H4 (cell line): Measurements from ENCODE around the gene CYB5R2. TPM values are rescaled to one million over a fixed set of nuclear protein-coding genes. Genes with fewer than 3 reads are reported as not detected.

Experiments used
- DNase-seq: peaks from one replicate; pipeline ENCODE4 v3.0.0-alpha.2; 2015; ENCODE audit warnings: low spot score
- total RNA-seq: library from RNA; depleted of rRNA; stranded (reverse); fragments of >200 nt; shearing (Covaris generic); gene quantifications from 2 replicates; pipeline ENCODE4 v1.2.3, GENCODE V29; 2014; rRNA removed

The CYB5R2 gene
- total RNA-seq: not detected in 2 replicates

DNA sequence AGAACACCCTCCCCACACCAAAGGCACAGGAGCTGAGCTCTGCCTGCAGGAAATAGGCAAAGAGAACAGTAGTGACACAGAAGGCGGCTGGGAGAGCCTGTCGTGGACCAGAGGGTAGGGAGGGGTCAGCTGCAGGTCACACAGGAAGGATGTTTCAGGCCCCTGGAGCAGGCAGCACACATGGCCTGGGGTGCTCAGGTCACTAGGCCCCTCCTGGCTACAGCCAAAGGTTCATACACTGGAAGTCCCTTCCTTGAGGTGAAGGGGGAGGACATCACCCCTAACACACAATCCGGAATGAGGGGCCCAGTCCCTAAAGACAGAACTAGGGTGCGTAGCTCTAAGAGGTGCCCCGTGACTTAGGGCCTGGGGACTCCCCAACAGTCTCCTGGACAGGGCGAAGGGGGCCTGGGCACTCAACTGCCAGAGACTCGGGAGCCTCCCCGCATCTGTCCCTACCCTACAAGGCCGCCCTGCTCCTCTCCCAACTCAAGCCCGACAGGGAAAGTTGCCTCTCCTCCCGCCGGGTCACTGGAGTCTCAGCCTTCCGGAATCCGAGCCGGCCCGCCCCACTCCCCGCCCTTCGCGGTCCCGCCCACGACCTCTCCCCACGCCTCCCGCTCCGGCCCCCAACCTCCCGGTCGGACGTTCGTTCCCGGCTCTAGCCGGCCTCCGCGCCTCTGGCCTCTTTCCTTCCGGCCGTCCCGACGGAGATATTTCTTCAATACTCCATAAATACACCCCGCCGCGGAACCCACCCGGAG, at the start of gene CYB5R2:
TSS of gene CYB5R2 (minus strand) at position 541 of the 764 bp plus-strand sequence. CDS start 675 bp downstream, outside the sequence.
- DNase-seq: no peak

DNA sequence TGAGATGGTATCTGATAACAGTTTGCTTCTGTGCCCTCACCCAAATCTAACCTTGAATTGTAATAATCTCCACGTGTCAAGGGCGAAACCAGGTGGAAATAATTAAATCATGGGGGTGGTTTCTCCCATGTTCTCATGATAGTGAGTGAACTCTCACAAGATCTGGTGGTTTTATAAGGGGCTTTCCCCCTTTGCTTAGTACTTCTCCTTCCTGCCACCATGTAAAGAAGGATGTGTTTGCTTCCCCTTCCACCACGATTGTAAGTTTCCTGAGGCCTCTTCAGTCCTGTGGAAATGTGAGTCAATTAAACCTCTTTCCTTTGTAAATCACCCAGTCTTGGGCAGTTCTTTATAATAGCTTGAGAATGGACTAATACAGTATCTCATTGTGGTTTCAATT, 41.5 kb upstream of the CYB5R2 start:
- DNase-seq: no peak

GRCh38 chr11:7706377-7706776, 33.1 kb upstream of the CYB5R2 start, which contains the start of gene OVCH2:
TSS of gene OVCH2 (minus strand) at chr11:7706477. CDS start at chr11:7706394, 83 bp downstream.
- DNase-seq: no peak

- no peak for DNase-seq
These were observed 30.4 kb upstream of the CYB5R2 start for GRCh38 chr11:7703740-7704139.

DNA sequence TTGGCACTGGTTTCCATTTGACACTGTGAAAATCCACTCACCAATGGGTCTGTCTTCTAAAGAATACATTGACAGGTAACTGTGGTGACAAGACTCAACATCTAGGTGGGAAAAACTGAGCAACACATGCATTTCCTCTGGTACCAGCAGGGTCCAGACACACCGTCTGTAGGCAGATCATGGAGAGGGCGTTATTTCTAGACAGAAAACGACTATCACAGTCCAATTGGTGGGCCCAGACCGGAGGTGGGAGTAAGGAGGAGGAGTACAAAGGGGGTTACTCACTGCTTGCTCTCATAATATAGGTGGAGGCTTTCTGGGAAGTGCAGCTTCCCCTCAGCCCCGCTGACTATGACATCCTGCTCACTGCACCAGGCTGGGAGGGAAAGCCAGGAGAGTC, 23.1 kb upstream of the CYB5R2 start:
- no peak for DNase-seq

DNA sequence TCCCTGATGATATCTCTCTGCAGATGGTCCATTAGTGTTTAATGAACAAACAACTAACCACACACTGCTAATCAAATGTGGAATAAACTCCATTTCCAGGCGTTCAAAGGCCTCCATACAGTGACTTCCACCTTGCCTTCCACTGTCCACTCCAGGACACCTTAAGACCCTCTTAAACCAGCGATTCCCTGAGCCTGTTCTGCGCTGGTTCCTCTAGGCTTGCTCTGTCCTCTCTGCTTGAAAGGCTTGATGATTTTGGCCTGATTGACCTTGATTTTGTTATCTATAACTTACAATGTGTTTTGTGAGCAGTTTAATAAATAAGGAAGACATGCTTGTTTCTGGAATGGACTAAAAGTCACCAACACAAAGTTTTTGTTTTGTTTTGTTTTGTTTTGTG, 20.9 kb upstream of the CYB5R2 start:
- no peak for DNase-seq

DNA sequence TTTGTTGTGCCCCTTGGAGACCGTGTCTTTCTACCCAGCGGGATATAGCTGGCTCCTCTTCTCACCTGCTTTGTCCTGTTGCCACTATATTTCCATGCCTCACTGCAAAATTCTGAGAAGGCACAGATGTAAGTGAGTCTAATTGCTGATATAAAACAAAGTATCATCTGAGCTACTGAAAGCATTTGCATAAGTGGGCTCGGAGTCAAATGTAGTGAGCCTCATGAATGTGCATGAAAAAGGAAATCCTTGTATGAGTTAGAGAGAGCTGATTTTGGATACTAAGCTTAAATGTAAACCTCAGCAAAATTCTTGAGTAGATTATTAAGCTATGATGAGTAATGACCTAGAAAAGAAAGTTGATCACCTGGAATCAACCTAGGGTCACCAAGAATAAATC, 19.1 kb upstream of the CYB5R2 start:
- no peak for DNase-seq

DNA sequence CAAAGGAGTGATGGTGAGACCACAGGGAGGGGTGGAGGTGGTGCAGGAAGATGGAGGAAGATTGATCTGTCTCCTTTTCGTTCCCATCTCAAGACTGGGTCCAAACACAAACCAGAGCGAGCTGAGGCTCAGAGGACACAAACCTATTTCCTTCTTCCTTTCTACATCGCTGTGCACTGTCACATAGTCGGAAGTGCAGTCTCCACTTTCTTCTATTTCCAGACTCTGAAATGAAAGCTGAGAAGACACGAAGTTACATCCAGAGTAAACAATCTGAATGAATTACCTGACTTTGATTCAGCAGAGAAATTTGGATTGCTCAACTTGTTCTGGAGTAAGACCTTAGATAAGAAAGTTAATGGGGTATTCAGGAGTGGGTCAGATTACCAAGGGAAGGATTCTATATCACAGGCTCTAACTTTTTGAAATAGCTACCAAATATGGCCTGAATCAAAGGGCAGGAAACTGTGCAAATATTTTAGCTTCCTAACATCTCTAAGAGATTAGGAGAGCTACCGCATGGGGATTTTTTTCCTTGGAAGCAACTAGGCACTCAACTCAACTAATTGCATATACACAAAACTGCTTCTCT, 18.6 kb upstream of the CYB5R2 start:
- DNase-seq: no peak

- peak; percentile 43 for DNase-seq
These were observed 17.3 kb upstream of the CYB5R2 start for GRCh38 chr11:7690648-7691047.

DNA sequence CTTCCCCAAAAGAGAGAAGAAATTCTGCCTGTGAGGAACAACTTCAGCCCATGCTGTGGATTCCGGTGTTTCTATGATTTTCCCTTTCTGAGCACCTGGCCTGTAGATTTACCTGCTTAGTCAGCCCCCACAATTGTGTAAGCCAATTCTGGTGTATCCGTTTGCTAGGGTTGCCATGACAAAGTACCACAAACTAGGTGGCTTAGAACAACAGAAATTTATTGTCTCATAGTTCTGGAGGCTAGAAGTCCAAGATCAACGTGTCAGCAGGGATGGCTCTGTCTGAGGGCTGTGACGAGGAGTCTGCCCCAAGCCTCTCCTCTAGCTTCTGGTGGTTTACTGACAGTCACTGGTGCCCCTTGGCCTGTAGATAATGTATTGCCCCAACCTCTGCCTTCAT, 15.9 kb upstream of the CYB5R2 start:
- DNase-seq: no peak

DNA sequence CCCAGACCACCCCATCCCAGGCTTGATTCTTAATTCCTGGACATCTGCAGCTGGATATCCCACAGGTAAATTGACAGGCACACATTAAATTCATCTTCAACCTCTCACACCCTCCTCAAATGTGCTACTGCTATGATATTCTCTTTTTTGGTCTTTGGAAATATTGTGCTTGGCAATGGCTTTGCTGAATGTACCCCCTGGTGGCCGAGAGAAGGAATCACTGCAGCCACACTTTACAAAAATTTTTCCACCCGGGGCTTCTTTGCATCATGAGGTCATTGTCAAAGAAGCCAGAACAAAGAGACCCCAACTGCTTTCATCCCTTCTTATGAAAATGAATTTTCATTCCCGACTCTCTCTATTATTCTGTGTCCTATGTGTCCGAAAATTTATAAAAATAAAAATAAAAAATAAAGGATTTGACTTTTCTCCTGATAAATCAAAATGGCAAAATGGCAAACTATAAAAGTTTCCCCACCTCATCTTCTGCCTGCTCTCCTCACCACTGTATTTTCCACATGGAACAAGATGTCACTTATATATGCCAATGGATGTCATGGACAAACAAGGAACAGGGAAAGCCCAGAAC, 15.0 kb upstream of the CYB5R2 start:
- DNase-seq: peak; percentile 24

- DNase-seq: no peak
These were observed 14.1 kb upstream of the CYB5R2 start for GRCh38 chr11:7687386-7687785.

- no peak for DNase-seq
These were observed 13.5 kb upstream of the CYB5R2 start for GRCh38 chr11:7686761-7687160.

DNA sequence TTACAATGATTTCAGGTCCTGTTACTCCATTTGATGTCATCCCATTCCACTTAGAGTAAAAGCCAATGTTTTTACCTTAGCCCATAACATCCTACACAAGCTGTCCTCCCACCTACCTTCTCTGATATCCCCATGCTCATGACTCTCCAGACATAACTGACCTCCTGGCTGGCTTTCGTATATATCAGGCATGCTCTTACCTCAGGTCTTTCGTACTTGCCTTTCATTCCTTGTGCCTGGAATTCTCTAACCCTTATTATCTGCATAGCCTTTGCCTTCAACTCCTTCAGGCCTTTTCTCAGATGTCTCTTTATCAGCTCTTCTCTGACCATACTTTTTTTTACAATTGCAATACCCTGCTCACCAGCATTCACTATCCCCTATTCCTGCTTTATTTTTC, 10.3 kb upstream of the CYB5R2 start:
- DNase-seq: no peak

DNA sequence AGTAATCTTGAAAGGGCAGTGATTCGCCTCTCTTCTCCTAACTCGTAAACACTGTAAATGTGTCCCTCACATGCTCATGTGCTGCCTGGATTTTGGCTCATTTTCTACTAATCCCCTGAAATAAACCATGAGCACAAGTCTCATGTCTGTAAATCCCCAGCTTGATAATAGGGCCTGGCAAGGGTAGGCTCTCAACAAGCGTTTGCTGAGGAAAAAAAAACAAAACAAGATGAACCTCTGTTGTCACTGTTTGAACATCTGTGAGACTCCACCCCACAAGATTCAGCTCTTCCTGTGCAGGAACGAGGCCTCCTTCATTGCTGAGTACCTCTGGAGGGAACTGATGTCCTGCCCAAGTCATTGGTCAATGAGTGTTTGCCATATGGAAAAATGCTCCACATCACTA, 4.5 kb upstream of the CYB5R2 start:
- DNase-seq: no peak

GRCh38 chr11:7677071-7677470, 3.8 kb upstream of the CYB5R2 start:
- DNase-seq: peak; percentile 28

GRCh38 chr11:7675631-7676030, 2.3 kb upstream of the CYB5R2 start:
- no peak for DNase-seq

- no peak for DNase-seq
These were observed 579 bp upstream of the CYB5R2 start for GRCh38 chr11:7673724-7674434.

- DNase-seq: no peak
These were observed 882 bp downstream of the CYB5R2 start for GRCh38 chr11:7672276-7672959.

GRCh38 chr11:7671347-7672215, 1.7 kb downstream of the CYB5R2 start:
- DNase-seq: no peak

GRCh38 chr11:7670641-7671040, 2.7 kb downstream of the CYB5R2 start:
- no peak for DNase-seq
